Heart left ventricle (tissue), 11 donors: ENCODE data around the gene KRI1. TPM values are rescaled to one million over a fixed set of nuclear protein-coding genes. Genes with fewer than 3 reads are reported as not detected.

Source experiments
- microRNA counts, 2 donors: library from miRNA; unstranded; fragments of <30 nt; microRNA quantifications; one replicate each; lab custom pipeline; 2016
- microRNA-seq, 4 donors: library from miRNA; unstranded; fragments of <30 nt; microRNA quantifications; one replicate each; pipeline versions ENCODE4 to v1.2.0, GENCODE V29; 2017 to 2020
- polyA plus RNA-seq, 2 donors: library from polyadenylated mRNA; stranded (reverse); fragments of 200-250 nt; gene quantifications; one replicate each; pipeline ENCODE4 v1.2.3, GENCODE V29; 2013
- total RNA-seq, 9 donors: library from RNA; depleted of rRNA in 2 of 9; stranded (reverse); fragments of >200 nt in 2 of 9; fragmentation: NEBNext Ultra II Directional in 3 of 9; extraction: Animal tissue kit (Norgen Biotek cat#: 25700) in 3 of 9; gene quantifications; one replicate each; pipeline versions ENCODE4 v1.1.0 to v1.2.4, GENCODE V29; 2016 to 2023
- donor health status: ischemic (EF 13 %, LVEDD 7.1; RV severe dilation, severe dysfunction).
- donor health status: healthy with polysubstance abuse.
- donor health status: DM: no; HTN: yes; CAD: no.
- donor health status: DM: no; HTN: no; CAD: no.
- donor health status: ischemic (EF 25% LVEDD 5.7; RV mildly dilated, moderate dysfunction).
- donor health status: healthy.
- donor health status: DM: yes; HTN: yes; CAD: no.
- donor health status: PGD.
- donor health status: nonischemic (EF 23%, LVEDD 6.1; RV moderate dilation, normal function).

The KRI1 gene
- total and polyA plus RNA-seq, 11 donors = 6.7 to 15.0 (median 10.4) TPM

MicroRNAs encoded within 50 kb of the gene (microRNA counts, 767-probe panel; counts per million panel counts)
- 1,120 to 1,798 counts per million in 2 donors for microRNA hsa-miR-1238 (lab: Ali Mortazavi, UCI)

Small RNAs within 50 kb of the gene (microRNA-seq; reads per million reads assigned to microRNA genes)
- 0 to 0.62 (median 0.13) reads per million in 4 donors for gene MIR1238

Other genes with a start within 250 kb of the KRI1 start
- 10 to 100 TPM; 12.8 to 22.0 (median 16.6) TPM for gene FDX2, start 250.0 kb downstream of the KRI1 start, total RNA-seq
- gene FDX2, start 250.0 kb downstream of the KRI1 start, polyA plus RNA-seq = 10 to 100 TPM; 32.7 to 37.3 TPM
- 10 to 100 TPM; 11.5 to 22.5 (median 14.0) TPM for gene RAVER1, start 232.5 kb downstream of the KRI1 start, total RNA-seq
- 10 to 100 TPM in 1 of 2 donors, 1 to 10 TPM in 1; 5.9 to 17.2 TPM for gene RAVER1, start 232.5 kb downstream of the KRI1 start, polyA plus RNA-seq
- 10 to 100 TPM in 8 of 9 donors, 1 to 10 TPM in 1; 5.6 to 24.9 (median 18.3) TPM for gene ICAM3, start 226.4 kb downstream of the KRI1 start, total RNA-seq
- 10 to 100 TPM in 1 of 2 donors, 1 to 10 TPM in 1; 8.6 to 15.5 TPM for gene ICAM3, start 226.4 kb downstream of the KRI1 start, polyA plus RNA-seq
- 10 to 100 TPM; 37.7 to 86.3 (median 55.3) TPM for gene TYK2, start 185.4 kb downstream of the KRI1 start, total RNA-seq
- 100 to 1,000 TPM in 1 of 2 donors, 10 to 100 TPM in 1; 71.7 to 100 TPM for gene TYK2, start 185.4 kb downstream of the KRI1 start, polyA plus RNA-seq
- gene CDC37, start 162.5 kb downstream of the KRI1 start, total RNA-seq = 100 to 1,000 TPM; 108 to 189 (median 138) TPM
- gene CDC37, start 162.5 kb downstream of the KRI1 start, polyA plus RNA-seq = 100 to 1,000 TPM; 199 to 282 TPM
- 10 to 100 TPM in 8 of 9 donors, 1 to 10 TPM in 1; 9.3 to 33.3 (median 17.3) TPM for gene PDE4A, start 145.5 kb downstream of the KRI1 start, total RNA-seq
- gene PDE4A, start 145.5 kb downstream of the KRI1 start, polyA plus RNA-seq = 10 to 100 TPM in 1 of 2 donors, 1 to 10 TPM in 1; 5.2 to 11.2 TPM
- gene KEAP1, start 62.7 kb downstream of the KRI1 start, total RNA-seq = 10 to 100 TPM; 52.8 to 94.2 (median 65.4) TPM
- 10 to 100 TPM; 68.3 to 71.3 TPM for gene KEAP1, start 62.7 kb downstream of the KRI1 start, polyA plus RNA-seq
- gene S1PR5, start 48.6 kb downstream of the KRI1 start, total RNA-seq = 1 to 10 TPM in 1 of 9 donors, under 1 TPM in 5, not detected in 3; 0.23 to 1.7 (median 0.32) TPM
- gene S1PR5, start 48.6 kb downstream of the KRI1 start, polyA plus RNA-seq = under 1 TPM in 1 of 2 donors, not detected in 1; 0.10 TPM
- 10 to 100 TPM; 47.3 to 76.1 (median 55.3) TPM for gene ATG4D, start 22.1 kb downstream of the KRI1 start, total RNA-seq
- 10 to 100 TPM; 55.9 to 83.5 TPM for gene ATG4D, start 22.1 kb downstream of the KRI1 start, polyA plus RNA-seq
- gene CDKN2D, start 3.0 kb upstream of the KRI1 start, total RNA-seq = 10 to 100 TPM in 6 of 9 donors, 1 to 10 TPM in 3; 6.8 to 19.9 (median 11.8) TPM
- 10 to 100 TPM; 11.1 to 28.0 TPM for gene CDKN2D, start 3.0 kb upstream of the KRI1 start, polyA plus RNA-seq
- gene AP1M2, start 21.3 kb upstream of the KRI1 start, total RNA-seq = 1 to 10 TPM in 1 of 9 donors, not detected in 8; 3.6 TPM
- gene AP1M2, start 21.3 kb upstream of the KRI1 start, polyA plus RNA-seq = not detected
- gene SLC44A2, start 59.5 kb upstream of the KRI1 start, total RNA-seq = 100 to 1,000 TPM in 2 of 9 donors, 10 to 100 TPM in 7; 63.8 to 130 (median 91.9) TPM
- gene SLC44A2, start 59.5 kb upstream of the KRI1 start, polyA plus RNA-seq = 10 to 100 TPM; 43.1 to 66.3 TPM
- 100 to 1,000 TPM in 7 of 9 donors, 10 to 100 TPM in 2; 45.7 to 140 (median 118) TPM for gene ILF3, start 88.3 kb upstream of the KRI1 start, total RNA-seq
- 10 to 100 TPM; 62.1 to 94.4 TPM for gene ILF3, start 88.3 kb upstream of the KRI1 start, polyA plus RNA-seq
- 10 to 100 TPM; 16.6 to 31.8 (median 25.7) TPM for gene QTRT1, start 135.4 kb upstream of the KRI1 start, total RNA-seq
- gene QTRT1, start 135.4 kb upstream of the KRI1 start, polyA plus RNA-seq = 10 to 100 TPM; 32.1 to 46.6 TPM
- gene DNM2, start 152.1 kb upstream of the KRI1 start, total RNA-seq = 100 to 1,000 TPM in 8 of 9 donors, 10 to 100 TPM in 1; 98.9 to 204 (median 137) TPM
- gene DNM2, start 152.1 kb upstream of the KRI1 start, polyA plus RNA-seq = 100 to 1,000 TPM in 1 of 2 donors, 10 to 100 TPM in 1; 98.9 to 118 TPM